ENCODE measurements around the gene BBLN.

BBLN gene

GRCh38 chr9:128174062-128174461 is 14.0 kb downstream of the BBLN start:
- no peak overlapping the region for H3K4me3 ChIP-seq (ENCODE audit: low read depth, low read length)
- no peak for DNase-seq (ENCODE audit: low read depth)
- TF ChIP-seq CTCF (IDR thresholded peaks at IDR 0.05; ENCODE audit: low read depth, low read length, missing control alignments), result no peak
- in situ Hi-C loops (cut with HindIII; ENCODE audit: low sequenced_read_pairs), result no loop called here

DNA sequence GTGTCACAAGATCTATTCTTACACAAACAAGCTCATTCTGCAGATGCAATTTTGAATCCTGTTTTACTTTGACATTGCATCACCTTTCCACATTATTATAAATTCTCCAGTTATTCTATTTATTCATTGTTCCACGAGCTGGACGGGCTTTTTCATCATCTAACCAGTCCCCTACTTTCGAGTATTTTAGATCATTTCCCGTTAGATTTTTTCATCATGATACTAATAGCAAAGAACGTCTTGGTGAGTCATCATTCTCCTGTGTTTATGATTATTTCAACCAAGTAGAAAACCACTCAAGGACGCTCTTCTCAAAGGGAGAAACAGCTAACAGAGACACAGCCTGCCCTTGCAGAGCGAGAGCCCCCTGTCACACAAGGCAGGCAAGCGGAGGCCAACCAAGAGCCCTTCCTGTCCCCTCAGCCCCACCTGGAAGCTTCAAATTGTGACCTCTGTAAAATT is 15.1 kb downstream of the BBLN start:
- in situ Hi-C loops (cut with HindIII; ENCODE audit: low sequenced_read_pairs), result no loop called here
- no peak for TF ChIP-seq CTCF (IDR thresholded peaks at IDR 0.05; ENCODE audit: low read depth, low read length, missing control alignments)
- DNase-seq (ENCODE audit: low read depth), result peak; percentile 23
- H3K4me3 ChIP-seq (ENCODE audit: low read depth, low read length), result no peak overlapping the region

GRCh38 chr9:128175726-128176125 is 15.7 kb downstream of the BBLN start:
- DNase-seq (ENCODE audit: low read depth), result no peak
- no peak for TF ChIP-seq CTCF (IDR thresholded peaks at IDR 0.05; ENCODE audit: low read depth, low read length, missing control alignments)
- H3K4me3 ChIP-seq (ENCODE audit: low read depth, low read length), result no peak overlapping the region
- in situ Hi-C loops (cut with HindIII; ENCODE audit: low sequenced_read_pairs), result no loop called here

- DNase-seq (ENCODE audit: low read depth), result no peak
- TF ChIP-seq CTCF (IDR thresholded peaks at IDR 0.05; ENCODE audit: low read depth, low read length, missing control alignments), result no peak
- in situ Hi-C loops (cut with HindIII; ENCODE audit: low sequenced_read_pairs), result no loop called here
- H3K4me3 ChIP-seq (ENCODE audit: low read depth, low read length), result no peak overlapping the region
These were observed 18.9 kb downstream of the BBLN start for GRCh38 chr9:128178806-128179431.

DNA sequence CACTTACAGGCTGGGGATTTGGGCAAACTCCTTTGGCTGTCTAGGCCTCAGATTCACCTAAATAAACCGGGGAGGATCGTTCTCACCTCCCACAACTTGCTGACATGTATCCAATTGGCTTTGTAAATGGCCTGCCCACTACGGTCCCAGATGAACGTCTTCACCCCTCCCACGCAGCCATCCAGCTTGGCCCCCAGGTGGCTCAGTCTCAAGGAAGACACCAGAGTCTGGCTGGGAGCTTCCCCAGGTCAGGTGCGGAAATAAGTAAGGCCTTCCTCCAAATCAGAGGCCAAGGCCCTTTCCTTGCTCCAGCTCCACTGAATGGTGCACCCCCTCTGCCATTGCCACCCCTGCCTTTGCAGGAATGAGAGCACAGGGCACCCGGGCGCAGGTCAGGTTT is 19.9 kb downstream of the BBLN start:
- in situ Hi-C loops (cut with HindIII; ENCODE audit: low sequenced_read_pairs), result no loop called here
- no peak overlapping the region for H3K4me3 ChIP-seq (ENCODE audit: low read depth, low read length)
- DNase-seq (ENCODE audit: low read depth), result no peak
- TF ChIP-seq CTCF (IDR thresholded peaks at IDR 0.05; ENCODE audit: low read depth, low read length, missing control alignments), result no peak

DNA sequence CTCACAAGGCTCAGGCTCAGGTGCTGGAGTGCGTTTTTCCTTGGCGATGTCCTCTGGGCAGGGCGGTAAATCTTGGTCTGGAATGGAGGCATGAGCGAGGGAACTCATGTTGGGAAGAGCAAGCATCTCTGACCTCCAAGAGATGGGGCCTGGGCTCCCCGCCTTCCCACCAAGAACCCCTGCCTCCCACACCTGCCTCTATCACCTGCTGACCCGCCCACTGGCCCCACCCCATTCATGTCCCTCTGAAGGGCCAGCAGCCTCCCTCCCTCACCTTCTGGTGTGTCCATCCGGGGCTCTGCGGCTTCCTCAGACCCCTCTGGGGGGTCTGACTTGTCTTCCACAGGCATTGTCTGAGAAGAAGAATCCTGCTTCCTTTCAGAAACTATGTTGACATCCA is 20.4 kb downstream of the BBLN start:
- TF ChIP-seq CTCF (IDR thresholded peaks at IDR 0.05; ENCODE audit: low read depth, low read length, missing control alignments), result no peak
- no peak overlapping the region for H3K4me3 ChIP-seq (ENCODE audit: low read depth, low read length)
- DNase-seq (ENCODE audit: low read depth), result no peak
- in situ Hi-C loops (cut with HindIII; ENCODE audit: low sequenced_read_pairs), result no loop called here
